Astrocyte (in vitro differentiated cells and primary cell): ENCODE measurements around the gene DUS4L. TPM values are rescaled to one million over a fixed set of nuclear protein-coding genes. Genes with fewer than 3 reads are reported as not detected.
A peak's percentile ranks its signal among the peaks of the same experiment; 100 is the strongest.

Source experiments
- DNase-seq: peaks from one replicate; pipeline ENCODE4 v3.0.0-alpha.2; 2010; ENCODE audit warnings: low read depth
- FAIRE-seq: peaks from 2 replicates; lab custom pipeline; 2011; peaks lifted over from hg19 to GRCh38; lab: Jason Lieb, UNC
- H2AFZ ChIP-seq: 2 replicates; pipeline ENCODE4 v1.6.0; 2012; ENCODE audit warnings: low read depth, low read length, inconsistent platforms
- H3K27ac ChIP-seq: 2 replicates; pipeline ENCODE4 v1.5.1; 2011; ENCODE audit warnings: low read depth, low read length, inconsistent platforms
- H3K27me3 ChIP-seq: 2 replicates; pipeline ENCODE4 v1.6.0; 2011; ENCODE audit warnings: low read length, inconsistent platforms; ENCODE audit not compliant: insufficient read depth
- H3K36me3 ChIP-seq: 2 replicates; pipeline ENCODE4 v1.5.1; 2011; ENCODE audit warnings: low read length, inconsistent platforms; ENCODE audit not compliant: insufficient read depth
- H3K4me1 ChIP-seq: 2 replicates; pipeline ENCODE4 v1.5.1; 2011; ENCODE audit warnings: low read length, inconsistent platforms; ENCODE audit not compliant: insufficient read depth
- H3K4me2 ChIP-seq: 2 replicates; pipeline ENCODE4 v1.6.0; 2012; ENCODE audit warnings: low read length, inconsistent platforms
- H3K4me3 ChIP-seq: 2 replicates; pipeline ENCODE4 v1.5.1; 2011; ENCODE audit warnings: low read depth, mild to moderate bottlenecking, low read length, inconsistent platforms; ENCODE audit not compliant: insufficient read depth
- H3K79me2 ChIP-seq: 2 replicates; pipeline ENCODE4 v1.6.0; 2012; ENCODE audit warnings: mild to moderate bottlenecking, low read length, inconsistent platforms; ENCODE audit not compliant: insufficient read depth
- H3K9ac ChIP-seq: 2 replicates; pipeline ENCODE4 v1.6.0; 2012; ENCODE audit warnings: mild to moderate bottlenecking, low read length, inconsistent platforms
- H3K9me3 ChIP-seq: 2 replicates; pipeline ENCODE4 v1.5.1; 2012; ENCODE audit warnings: low read depth, mild to moderate bottlenecking, low read length, inconsistent platforms; ENCODE audit not compliant: insufficient read depth
- H4K20me1 ChIP-seq: 2 replicates; pipeline ENCODE4 v1.6.0; 2012; ENCODE audit warnings: low read length, inconsistent platforms; ENCODE audit not compliant: insufficient read depth
- H3K27ac Mint-ChIP-seq: one replicate; pipeline ENCODE4 v1.8.0; 2021; ENCODE audit warnings: mild to moderate bottlenecking, mixed read lengths; ENCODE audit not compliant: unreplicated experiment
- H3K27me3 Mint-ChIP-seq: one replicate; pipeline ENCODE4 v1.8.0; 2021; ENCODE audit warnings: low read depth, mixed read lengths; ENCODE audit not compliant: unreplicated experiment
- H3K36me3 Mint-ChIP-seq: one replicate; pipeline ENCODE4 v1.8.0; 2021; ENCODE audit warnings: low read depth, mixed read lengths; ENCODE audit not compliant: unreplicated experiment
- H3K4me1 Mint-ChIP-seq: one replicate; pipeline ENCODE4 v1.8.0; 2021; ENCODE audit warnings: low read depth, mixed read lengths; ENCODE audit not compliant: unreplicated experiment
- H3K4me3 Mint-ChIP-seq: one replicate; pipeline ENCODE4 v1.8.0; 2021; ENCODE audit warnings: mild to moderate bottlenecking, moderate library complexity, mixed read lengths; ENCODE audit not compliant: unreplicated experiment
- H3K9me3 Mint-ChIP-seq: one replicate; pipeline ENCODE4 v1.8.0; 2021; ENCODE audit warnings: mild to moderate bottlenecking, mixed read lengths; ENCODE audit not compliant: unreplicated experiment
- EZH2 ChIP-seq: IDR thresholded peaks from 2 replicates; pipeline ENCODE4 v1.6.1; 2012; ENCODE audit warnings: mild to moderate bottlenecking, low read length, inconsistent platforms; ENCODE audit not compliant: insufficient read depth
- total RNA-seq: library from RNA; stranded (reverse); gene quantifications from 2 replicates; pipeline ENCODE4 v1.2.1, GENCODE V29; 2021
- TF ChIP-seq, protein P1 (sequence below): IDR thresholded peaks from 2 replicates; pipeline ENCODE4 v1.5.1; 2011; ENCODE audit warnings: low read depth, mild to moderate bottlenecking, inconsistent platforms, low read length, moderate library complexity; ENCODE audit not compliant: insufficient read depth

Gene DUS4L
- total RNA-seq, 1 donor from 2014 or later: 6.3 TPM

DNA sequence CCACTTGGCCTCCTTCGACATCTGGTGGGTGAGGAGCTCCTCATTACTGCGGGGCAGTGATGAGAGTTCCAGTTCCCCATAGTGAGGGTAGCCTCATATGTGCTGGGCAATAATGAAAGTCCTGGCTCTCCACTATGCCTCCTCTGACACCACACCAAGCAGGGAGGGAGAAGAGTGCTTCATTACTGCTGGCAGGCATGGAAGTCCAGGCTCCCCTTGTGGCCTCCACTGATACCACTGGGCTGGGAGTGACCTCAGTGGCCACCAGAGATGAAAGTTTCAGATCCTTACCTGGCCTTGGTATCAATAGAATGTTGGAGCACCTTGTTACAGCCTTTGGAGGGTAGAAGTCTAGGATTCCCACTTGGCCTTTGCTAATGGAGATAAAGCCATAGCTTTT lies 6.5 kb downstream of the DUS4L start:
- Mint-ChIP-seq H3K4me3 (no peak overlapping the region), H3K36me3 (peaks cover 1% of the 10 kb centered on the region), H3K27me3 (no peaks in the 10 kb centered on the region), H3K9me3 (no peaks in the 10 kb centered on the region), H3K27ac (no peak overlapping the region), H3K4me1 (peaks cover 4% of the 10 kb centered on the region)
- peaks cover 3% of the 10 kb centered on the region for H3K36me3 ChIP-seq
- H3K4me1 ChIP-seq: peaks cover 6% of the 10 kb centered on the region
- FAIRE-seq: no peak
- H3K9me3 ChIP-seq: no peaks in the 10 kb centered on the region
- peaks cover 6% of the 10 kb centered on the region for H3K79me2 ChIP-seq
- no peak overlapping the region for H3K4me2 ChIP-seq
- no peak overlapping the region for H3K4me3 ChIP-seq
- H4K20me1 ChIP-seq: no peaks in the 10 kb centered on the region
- H3K9ac ChIP-seq: no peak overlapping the region
- H2AFZ ChIP-seq: no peak overlapping the region
- no peak for DNase-seq
- no peaks in the 10 kb centered on the region for H3K27me3 ChIP-seq
- H3K27ac ChIP-seq: no peak overlapping the region
- TF ChIP-seq EZH2: no peak
- TF ChIP-seq, protein P1, sequence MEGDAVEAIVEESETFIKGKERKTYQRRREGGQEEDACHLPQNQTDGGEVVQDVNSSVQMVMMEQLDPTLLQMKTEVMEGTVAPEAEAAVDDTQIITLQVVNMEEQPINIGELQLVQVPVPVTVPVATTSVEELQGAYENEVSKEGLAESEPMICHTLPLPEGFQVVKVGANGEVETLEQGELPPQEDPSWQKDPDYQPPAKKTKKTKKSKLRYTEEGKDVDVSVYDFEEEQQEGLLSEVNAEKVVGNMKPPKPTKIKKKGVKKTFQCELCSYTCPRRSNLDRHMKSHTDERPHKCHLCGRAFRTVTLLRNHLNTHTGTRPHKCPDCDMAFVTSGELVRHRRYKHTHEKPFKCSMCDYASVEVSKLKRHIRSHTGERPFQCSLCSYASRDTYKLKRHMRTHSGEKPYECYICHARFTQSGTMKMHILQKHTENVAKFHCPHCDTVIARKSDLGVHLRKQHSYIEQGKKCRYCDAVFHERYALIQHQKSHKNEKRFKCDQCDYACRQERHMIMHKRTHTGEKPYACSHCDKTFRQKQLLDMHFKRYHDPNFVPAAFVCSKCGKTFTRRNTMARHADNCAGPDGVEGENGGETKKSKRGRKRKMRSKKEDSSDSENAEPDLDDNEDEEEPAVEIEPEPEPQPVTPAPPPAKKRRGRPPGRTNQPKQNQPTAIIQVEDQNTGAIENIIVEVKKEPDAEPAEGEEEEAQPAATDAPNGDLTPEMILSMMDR: no peak

DNA sequence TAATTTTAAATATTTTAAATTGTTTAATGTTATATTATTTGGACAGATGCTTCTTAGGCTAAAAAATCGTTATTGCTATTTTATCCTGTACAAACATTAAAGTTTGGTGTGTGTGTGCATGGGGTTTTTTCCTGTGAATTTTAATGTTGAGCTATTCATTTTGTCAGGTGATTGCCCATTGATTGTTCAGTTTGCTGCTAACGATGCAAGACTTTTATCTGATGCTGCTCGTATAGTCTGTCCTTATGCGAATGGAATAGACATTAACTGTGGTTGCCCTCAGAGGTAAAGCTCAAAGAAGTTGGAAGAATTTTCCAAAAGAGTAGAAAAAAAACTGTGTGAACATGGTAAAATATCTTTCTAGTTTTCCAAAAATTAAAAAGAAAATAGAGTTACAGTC lies 9.8 kb downstream of the DUS4L start:
- Mint-ChIP-seq H3K9me3 (no peaks in the 10 kb centered on the region), H3K27me3 (no peaks in the 10 kb centered on the region), H3K27ac (no peak overlapping the region), H3K4me1 (no peaks in the 10 kb centered on the region), H3K4me3 (no peak overlapping the region), H3K36me3 (peaks cover 1% of the 10 kb centered on the region)
- H2AFZ ChIP-seq: no peak overlapping the region
- no peaks in the 10 kb centered on the region for H3K79me2 ChIP-seq
- no peaks in the 10 kb centered on the region for H3K9me3 ChIP-seq
- no peaks in the 10 kb centered on the region for H4K20me1 ChIP-seq
- H3K4me2 ChIP-seq: no peak overlapping the region
- no peaks in the 10 kb centered on the region for H3K4me1 ChIP-seq
- H3K36me3 ChIP-seq: peaks cover 3% of the 10 kb centered on the region
- H3K27ac ChIP-seq: no peak overlapping the region
- H3K9ac ChIP-seq: no peak overlapping the region
- FAIRE-seq (no peak), DNase-seq (no peak)
- no peaks in the 10 kb centered on the region for H3K27me3 ChIP-seq
- no peak overlapping the region for H3K4me3 ChIP-seq
- no peak for TF ChIP-seq EZH2
- TF ChIP-seq, protein P1: no peak

DNA sequence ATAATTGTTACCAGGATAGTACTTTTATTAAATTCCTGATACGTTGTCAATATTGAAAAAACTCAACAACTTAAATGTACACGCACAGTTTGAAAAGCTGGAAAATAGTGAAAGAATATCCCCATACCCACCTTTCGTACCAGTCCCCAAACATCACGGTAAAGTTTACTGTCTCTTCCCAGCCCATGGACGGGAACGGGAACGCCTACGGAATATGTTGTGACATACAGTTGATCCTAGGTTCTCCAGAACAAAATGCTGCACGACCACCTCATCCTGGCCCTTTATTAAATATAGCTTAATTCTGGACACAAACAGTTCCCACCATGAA lies 15.7 kb downstream of the DUS4L start:
- H3K4me3 Mint-ChIP-seq: peak overlapping the region; percentile 94
- peaks cover 2% of the 10 kb centered on the region for H3K36me3 Mint-ChIP-seq
- H4K20me1 ChIP-seq: no peaks in the 10 kb centered on the region
- DNase-seq (no peak), FAIRE-seq (no peak)
- peak overlapping the region; percentile 91 for H3K4me2 ChIP-seq
- H3K79me2 ChIP-seq: peaks cover 47% of the 10 kb centered on the region
- peaks cover 7% of the 10 kb centered on the region for H3K4me1 ChIP-seq
- H3K9ac ChIP-seq: peak overlapping the region; percentile 92
- H3K27me3 Mint-ChIP-seq: no peaks in the 10 kb centered on the region
- H3K4me3 ChIP-seq: peak overlapping the region; percentile 87
- peak overlapping the region; percentile 64 for H3K27ac Mint-ChIP-seq
- H2AFZ ChIP-seq: peak overlapping the region; percentile 96
- H3K27ac ChIP-seq: peak overlapping the region; percentile 88
- peaks cover 7% of the 10 kb centered on the region for H3K4me1 Mint-ChIP-seq
- H3K36me3 ChIP-seq: peaks cover under 1% of the 10 kb centered on the region
- no peaks in the 10 kb centered on the region for H3K9me3 Mint-ChIP-seq
- TF ChIP-seq EZH2: no peak
- TF ChIP-seq, protein P1: no peak
- no peaks in the 10 kb centered on the region for H3K9me3 ChIP-seq
- no peaks in the 10 kb centered on the region for H3K27me3 ChIP-seq
